Epithelial cell of prostate (primary cell): Measurements from ENCODE around the gene AFF3.

Experiments used
- DNase-seq: peaks from one replicate; pipeline ENCODE4 v3.0.0-alpha.2; 2011; ENCODE audit warnings: low read depth, low spot score
- H3K27ac ChIP-seq: fragments of 450-650 bp; 2 replicates; pipeline ENCODE4 v1.5.1; 2017; ENCODE audit warnings: mild to moderate bottlenecking

The AFF3 gene

DNA sequence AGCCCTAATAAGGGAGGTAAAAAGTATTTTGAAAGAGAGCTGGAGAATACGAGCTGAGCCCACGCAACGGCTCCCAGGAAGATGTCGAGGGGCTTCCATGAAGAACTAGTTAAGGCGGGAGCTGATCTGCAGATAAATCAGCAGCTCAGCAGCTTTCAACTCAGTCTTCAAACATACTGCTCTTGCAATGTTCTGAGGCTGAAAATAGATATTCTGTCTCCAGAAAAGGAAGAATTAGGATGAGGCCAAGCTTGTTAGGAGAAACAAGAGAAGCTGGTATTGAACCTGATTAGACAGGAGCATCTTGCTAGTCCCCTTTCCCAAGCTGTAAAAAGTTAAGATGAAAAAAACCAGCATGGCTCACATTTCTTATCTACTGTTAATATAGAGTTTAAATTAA, 91.1 kb downstream of the AFF3 start:
- H3K27ac ChIP-seq, result no peak overlapping the region
- no peak for DNase-seq

DNA sequence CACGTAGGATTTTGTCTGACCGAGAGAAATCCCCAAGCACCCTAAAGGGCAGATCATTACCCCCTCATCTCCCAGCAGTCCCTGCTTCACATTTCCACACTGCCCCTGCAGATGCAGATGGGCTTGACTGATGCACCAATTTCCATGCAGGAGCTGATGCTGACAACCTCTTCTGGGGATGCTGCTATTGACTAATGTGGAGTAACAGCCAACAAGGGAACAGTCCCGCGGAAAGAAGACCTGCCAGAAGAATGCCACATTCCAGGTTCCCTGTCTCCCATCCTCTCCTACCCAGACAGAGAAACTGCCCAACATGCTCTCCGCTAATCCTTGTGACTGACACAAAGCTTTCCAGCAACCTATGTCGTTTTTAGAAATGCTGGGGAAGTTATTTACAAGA, 91.7 kb downstream of the AFF3 start:
- DNase-seq, result no peak
- no peak overlapping the region for H3K27ac ChIP-seq

- DNase-seq, result no peak
- no peak overlapping the region for H3K27ac ChIP-seq
Measured at GRCh38 chr2:100046961-100047947, 95.1 kb downstream of the AFF3 start.

GRCh38 chr2:100045000-100045399, 97.4 kb downstream of the AFF3 start:
- DNase-seq, result no peak
- H3K27ac ChIP-seq, result no peak overlapping the region

DNA sequence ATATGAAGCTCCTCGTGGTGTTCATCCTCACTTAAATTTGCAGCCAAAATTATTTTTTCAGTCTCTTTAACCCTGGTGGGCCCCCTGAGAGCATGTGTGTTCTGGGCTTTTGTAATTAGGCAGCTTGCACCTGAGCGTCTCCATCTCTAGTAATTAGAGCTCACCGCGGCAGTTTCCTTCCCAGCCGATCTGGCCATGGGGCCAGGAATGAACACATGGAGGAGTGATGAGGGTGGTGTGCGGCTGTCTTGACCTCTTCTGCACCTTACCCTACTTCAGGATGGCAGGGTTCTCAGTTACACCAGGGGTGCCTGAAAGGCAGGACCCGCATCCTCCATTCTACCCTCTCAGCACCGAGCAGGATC, 98.5 kb downstream of the AFF3 start:
- no peak for DNase-seq
- H3K27ac ChIP-seq, result no peak overlapping the region

GRCh38 chr2:100043081-100043890, 99.1 kb downstream of the AFF3 start:
- H3K27ac ChIP-seq, result no peak overlapping the region
- no peak for DNase-seq

DNA sequence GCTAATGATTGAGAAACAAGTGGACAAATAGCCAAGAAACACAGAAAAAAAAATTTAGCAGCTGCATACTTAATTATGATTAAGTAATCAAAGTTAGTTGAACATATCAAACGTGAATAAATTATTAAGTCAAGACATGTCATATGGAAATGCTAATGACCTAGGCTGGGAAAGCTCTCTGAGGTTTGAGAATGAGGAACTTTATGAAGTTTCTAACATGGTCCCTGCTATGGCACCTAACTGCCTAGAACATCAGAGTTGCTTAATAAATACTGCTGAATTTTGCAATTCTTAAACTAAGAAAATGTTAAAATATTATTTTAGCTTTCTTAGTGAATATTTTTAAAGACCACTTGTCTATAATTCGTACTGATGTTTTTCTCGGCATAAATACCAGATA, 99.8 kb downstream of the AFF3 start:
- no peak for DNase-seq
- no peak overlapping the region for H3K27ac ChIP-seq

DNA sequence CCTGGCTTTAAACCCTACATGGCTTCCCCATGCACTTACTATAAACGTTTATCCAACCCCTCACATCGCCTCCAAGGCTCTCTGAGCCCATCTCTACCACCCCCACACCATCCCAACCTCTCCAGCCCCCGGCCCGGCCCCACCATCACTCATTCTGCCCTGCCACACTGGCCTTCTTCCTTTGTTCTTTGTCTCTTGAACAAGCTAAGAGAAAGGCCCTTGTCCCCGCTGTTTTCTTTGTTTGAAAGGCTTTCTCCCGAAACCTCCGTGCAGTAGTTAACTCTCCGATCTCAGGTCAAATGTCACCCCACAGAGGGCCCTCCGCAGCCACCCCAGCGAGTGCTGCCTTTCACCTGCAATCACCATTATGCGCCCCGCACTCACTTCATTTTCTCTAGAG, 100.4 kb downstream of the AFF3 start:
- H3K27ac ChIP-seq, result no peak overlapping the region
- DNase-seq, result no peak

GRCh38 chr2:100041385-100041784, 101.0 kb downstream of the AFF3 start:
- no peak for DNase-seq
- H3K27ac ChIP-seq, result no peak overlapping the region

DNA sequence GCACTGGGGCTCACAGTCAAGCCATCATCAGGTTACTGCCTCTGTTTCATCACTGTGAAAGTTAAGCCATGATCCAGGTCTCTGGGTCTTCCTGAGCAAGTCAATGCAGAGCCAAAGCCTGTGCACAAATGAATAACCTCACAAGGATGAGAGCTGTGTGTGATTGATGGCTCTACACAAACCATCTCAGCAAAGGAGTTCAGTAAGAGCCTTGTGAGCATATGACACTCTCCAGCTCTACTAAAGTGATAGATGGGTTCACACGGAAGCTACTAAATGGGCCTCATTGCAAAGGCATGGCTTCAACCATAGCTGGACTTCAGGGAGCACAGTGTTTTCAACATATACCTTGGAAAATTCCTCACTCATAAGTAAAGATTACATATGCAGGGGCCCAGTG, 101.5 kb downstream of the AFF3 start:
- no peak overlapping the region for H3K27ac ChIP-seq
- DNase-seq, result no peak

- no peak for DNase-seq
- no peak overlapping the region for H3K27ac ChIP-seq
Measured at GRCh38 chr2:100039291-100039980, 103.0 kb downstream of the AFF3 start.

DNA sequence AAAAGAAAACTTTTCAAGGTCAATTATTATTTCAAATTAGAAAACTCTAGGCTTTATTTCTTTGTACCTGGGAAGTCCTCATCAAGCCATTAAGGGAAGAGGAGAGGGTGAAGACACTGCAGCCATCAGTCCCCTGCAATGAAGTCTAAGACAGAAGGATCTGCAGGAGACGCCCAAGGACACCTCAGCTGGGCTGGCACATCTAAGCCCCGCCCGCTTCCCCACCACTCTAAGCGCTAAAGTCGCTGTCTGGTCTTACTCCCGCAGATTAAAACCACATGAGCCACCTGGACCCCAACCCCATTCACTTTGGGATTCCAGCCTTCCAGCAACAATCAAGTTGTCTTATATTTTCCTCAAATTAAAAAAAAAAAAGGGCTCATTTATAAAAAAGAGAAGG, 104.4 kb downstream of the AFF3 start:
- no peak overlapping the region for H3K27ac ChIP-seq
- no peak for DNase-seq

GRCh38 chr2:100036793-100037192, 105.6 kb downstream of the AFF3 start:
- no peak for DNase-seq

DNA sequence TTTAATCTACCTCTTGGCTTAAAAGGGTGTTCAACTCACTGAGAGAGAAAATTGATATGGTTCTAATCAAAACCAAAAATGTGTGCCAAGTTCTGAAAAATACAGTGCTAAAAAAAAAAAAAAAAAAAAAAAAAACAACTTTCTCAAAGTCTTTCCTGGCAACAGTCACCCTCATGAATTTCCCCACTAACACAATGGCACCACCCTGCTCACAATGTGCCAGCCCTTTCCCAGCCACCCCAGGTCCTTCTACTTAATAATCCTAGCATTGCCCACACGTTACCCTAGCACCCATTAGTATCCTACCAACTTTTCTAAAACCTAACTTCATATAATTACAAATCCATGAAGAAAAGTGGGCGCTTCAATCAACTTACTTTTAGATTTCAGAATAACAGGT, 106.4 kb downstream of the AFF3 start:
- no peak overlapping the region for H3K27ac ChIP-seq
- no peak for DNase-seq

More at GRCh38 chr2:100036793-100037192, 105.6 kb downstream of the AFF3 start:
- no peak overlapping the region for H3K27ac ChIP-seq

DNA sequence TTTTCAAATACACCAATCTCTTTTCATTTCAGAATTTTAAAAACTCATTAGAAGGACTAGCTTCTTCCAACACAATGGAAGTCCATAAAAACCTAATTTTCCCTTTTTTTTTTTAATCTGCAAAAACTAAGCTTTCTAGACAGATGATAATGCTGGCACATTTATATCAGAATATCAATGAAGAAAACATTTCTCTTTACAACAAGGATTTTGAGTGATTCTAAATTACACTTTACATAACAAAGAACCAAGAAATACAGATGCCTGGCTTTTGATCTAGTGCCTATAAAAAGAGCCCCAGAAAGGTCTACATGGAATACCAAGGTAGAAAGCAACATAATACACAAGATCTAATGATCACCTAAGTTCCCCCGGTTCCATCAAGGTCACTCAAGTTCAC, 108.0 kb downstream of the AFF3 start:
- DNase-seq, result no peak
- H3K27ac ChIP-seq, result no peak overlapping the region

DNA sequence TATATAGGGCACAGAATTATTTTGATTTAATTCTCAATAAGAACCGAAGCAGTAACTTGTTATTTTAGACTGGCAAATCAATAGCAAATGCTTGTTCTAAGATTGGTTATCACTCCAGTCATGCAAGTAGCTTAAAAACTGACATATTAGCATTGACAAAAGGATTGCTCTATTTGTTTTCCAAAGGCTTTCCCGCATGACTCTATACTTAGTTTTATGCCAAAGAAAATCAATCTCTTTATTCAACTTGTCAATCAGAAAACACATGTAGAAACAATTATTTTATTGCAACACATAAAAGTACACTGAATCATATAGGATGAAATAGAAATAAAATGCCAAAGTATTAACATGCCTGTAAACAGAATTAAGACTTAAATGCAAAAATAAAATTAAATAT, 108.4 kb downstream of the AFF3 start:
- no peak for DNase-seq
- H3K27ac ChIP-seq, result no peak overlapping the region

GRCh38 chr2:100031604-100032003, 110.8 kb downstream of the AFF3 start:
- DNase-seq, result no peak
- H3K27ac ChIP-seq, result no peak overlapping the region

GRCh38 chr2:100029460-100029859, 112.9 kb downstream of the AFF3 start:
- no peak for DNase-seq
- H3K27ac ChIP-seq, result no peak overlapping the region

DNA sequence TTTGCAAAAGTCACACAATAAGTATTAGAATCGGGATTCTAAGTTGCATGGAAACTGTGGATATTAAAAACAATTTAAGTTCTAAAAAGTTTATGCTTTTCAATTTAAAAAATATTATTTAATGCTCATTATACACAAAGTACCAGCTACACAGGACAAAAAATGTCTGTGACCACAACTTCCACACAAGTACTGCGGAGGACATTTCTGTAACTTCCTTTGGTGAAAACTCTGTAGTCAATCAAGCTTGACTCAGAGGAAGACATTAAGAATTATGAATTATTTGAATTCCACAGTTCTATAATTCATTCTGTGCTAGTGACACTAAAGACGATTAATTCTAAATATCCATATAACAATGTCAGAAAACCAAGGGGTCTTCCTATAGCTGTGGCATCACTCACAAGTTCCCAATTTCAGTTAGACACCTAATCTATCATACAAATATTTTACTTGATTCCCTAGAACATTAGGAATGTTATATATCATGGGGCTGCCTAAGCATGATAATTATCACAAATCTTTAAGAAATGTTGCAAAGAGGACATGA, 120.5 kb downstream of the AFF3 start:
- H3K27ac ChIP-seq, result no peak overlapping the region
- no peak for DNase-seq

DNA sequence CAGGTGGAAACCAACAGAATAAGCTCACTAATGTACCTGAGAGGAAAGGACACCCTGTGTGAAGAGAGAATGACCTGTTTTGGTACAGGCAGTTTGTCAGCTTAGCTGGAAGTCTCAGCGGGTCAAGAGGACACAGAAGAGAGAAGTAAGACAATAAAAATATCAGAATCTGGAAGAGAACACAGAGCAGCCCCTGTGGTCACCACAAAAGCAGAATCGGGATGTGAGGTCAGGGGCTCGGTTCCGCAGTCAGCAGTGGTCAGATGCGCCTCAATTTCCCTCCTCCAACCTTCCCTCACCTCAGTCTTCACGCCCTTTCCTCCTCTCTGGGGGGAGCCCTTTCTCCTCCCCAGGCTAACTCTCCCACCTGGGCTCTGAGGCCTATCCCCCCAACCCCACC, 122.9 kb downstream of the AFF3 start:
- H3K27ac ChIP-seq, result no peak overlapping the region
- DNase-seq, result no peak
